ENCODE results near the gene SERP2.

Gene SERP2

GRCh38 chr13:44414716-44415115, 41.1 kb downstream of the SERP2 start:
- no peak for DNase-seq

- no peak for DNase-seq
Observed at GRCh38 chr13:44415815-44416214, 42.2 kb downstream of the SERP2 start.

- DNase-seq: no peak
Observed at GRCh38 chr13:44416301-44416700, 42.7 kb downstream of the SERP2 start.

- no peak for DNase-seq
Observed at GRCh38 chr13:44416744-44417143, 43.1 kb downstream of the SERP2 start.

- DNase-seq: no peak
Observed at GRCh38 chr13:44417446-44417845, 43.8 kb downstream of the SERP2 start.

GRCh38 chr13:44417876-44418275, 44.3 kb downstream of the SERP2 start:
- no peak for DNase-seq

GRCh38 chr13:44420376-44421220, 47.0 kb downstream of the SERP2 start:
- DNase-seq: no peak

- DNase-seq: no peak
Observed at GRCh38 chr13:44421853-44422525, 48.4 kb downstream of the SERP2 start.

GRCh38 chr13:44422755-44423643, 49.4 kb downstream of the SERP2 start:
- no peak for DNase-seq

- no peak for DNase-seq
Observed at GRCh38 chr13:44423824-44424223, 50.2 kb downstream of the SERP2 start.

- DNase-seq: no peak
Observed at GRCh38 chr13:44425041-44425814, 51.6 kb downstream of the SERP2 start.

GRCh38 chr13:44425815-44426078, 52.1 kb downstream of the SERP2 start:
- DNase-seq: no peak

- no peak for DNase-seq
Observed at GRCh38 chr13:44426461-44426860, 52.8 kb downstream of the SERP2 start.

- DNase-seq: no peak
Observed at GRCh38 chr13:44429311-44429710, 55.7 kb downstream of the SERP2 start.

- DNase-seq: no peak
Observed at GRCh38 chr13:44431150-44431549, 57.5 kb downstream of the SERP2 start.

GRCh38 chr13:44432650-44433049, 59.0 kb downstream of the SERP2 start:
- no peak for DNase-seq

GRCh38 chr13:44433863-44434765, 60.5 kb downstream of the SERP2 start:
- no peak for DNase-seq

- no peak for DNase-seq
Observed at GRCh38 chr13:44434766-44435141, 61.1 kb downstream of the SERP2 start.

- peak; percentile 94 for DNase-seq
Observed at GRCh38 chr13:44435142-44435918, 61.7 kb downstream of the SERP2 start.

- no peak for DNase-seq
Observed at GRCh38 chr13:44435919-44436510, 62.4 kb downstream of the SERP2 start.
